ENCODE data around the gene RER1. TPM values are rescaled to one million over a fixed set of nuclear protein-coding genes. Genes with fewer than 3 reads are reported as not detected.
A peak's percentile ranks its signal among the peaks of the same experiment; 100 is the strongest.
"Not testable (repeated sequence)": the region's sequence is repeated elsewhere in the genome, so short reads cannot be mapped to it uniquely, and the experiment has no call there.

Gene RER1
- total and polyA plus RNA-seq, 3 experiments from 2014 or later: 166 to 222 (median 214) TPM

DNA sequence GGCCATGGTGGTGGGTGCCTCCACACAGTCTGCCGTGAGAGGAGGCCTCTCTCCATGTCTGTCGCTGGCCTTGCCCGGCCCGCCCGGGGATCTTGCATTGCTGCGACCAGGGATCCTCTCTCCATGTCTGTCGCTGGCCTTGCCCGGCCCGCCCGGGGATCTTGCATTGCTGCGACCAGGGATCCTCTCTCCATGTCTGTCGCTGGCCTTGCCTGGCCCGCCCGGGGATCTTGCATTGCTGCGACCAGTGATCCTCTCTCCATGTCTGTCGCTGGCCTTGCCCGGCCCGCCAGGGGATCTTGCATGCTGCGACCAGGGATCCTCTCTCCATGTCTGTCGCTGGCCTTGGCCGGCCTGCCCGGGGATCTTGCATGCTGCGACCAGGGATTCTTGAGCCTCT is 48.7 kb downstream of the RER1 start:
- H3K4me3 ChIP-seq (ENCODE audit: low read length); H3K9me3 Mint-ChIP-seq; H3K36me3 Mint-ChIP-seq; CTCF ChIA-PET; H3K4me1 Mint-ChIP-seq; H3K4me1 ChIP-seq (ENCODE audit: insufficient read depth, low read length); H3K27ac Mint-ChIP-seq; H3K27ac ChIP-seq (ENCODE audit: low read depth, low read length); POLR2A ChIA-PET; H3K36me3 ChIP-seq (ENCODE audit: insufficient read depth, low read length); H3K4me3 Mint-ChIP-seq; H3K9me3 ChIP-seq (ENCODE audit: low read length); DNase-seq: not testable (repeated sequence)
- peaks cover 8 to 13% of the 10 kb centered on the region in 2 donors for H3K27me3 Mint-ChIP-seq
- H3K27me3 ChIP-seq (ENCODE audit: insufficient read depth, low read length, poor library complexity, severe bottlenecking): peaks cover 18% of the 10 kb centered on the region

- peaks cover 0 to 5% (median 0%) of the 10 kb centered on the region in 3 donors for H3K4me1 Mint-ChIP-seq
- no peaks in the 10 kb centered on the region for H3K9me3 ChIP-seq (ENCODE audit: low read length)
- CTCF ChIA-PET: interaction anchor here (1.1 kb wide), 2 partner anchors 34 to 106 kb away, joined by 3 read pairs; partner anchors contain the start of gene PLCH2
- no peaks in the 10 kb centered on the region for H3K36me3 ChIP-seq (ENCODE audit: insufficient read depth, low read length)
- POLR2A ChIA-PET: no interaction called here
- H3K27me3 Mint-ChIP-seq: peaks cover 8 to 13% of the 10 kb centered on the region in 2 donors
- H3K27me3 ChIP-seq (ENCODE audit: insufficient read depth, low read length, poor library complexity, severe bottlenecking): peaks cover 18% of the 10 kb centered on the region
- H3K27ac Mint-ChIP-seq: no peak overlapping the region
- H3K27ac ChIP-seq (ENCODE audit: low read depth, low read length): no peak overlapping the region
- H3K4me3 ChIP-seq (ENCODE audit: low read length): no peak overlapping the region
- H3K4me3 Mint-ChIP-seq: no peak overlapping the region
- H3K36me3 Mint-ChIP-seq: no peaks in the 10 kb centered on the region
- H3K4me1 ChIP-seq (ENCODE audit: insufficient read depth, low read length): no peaks in the 10 kb centered on the region
- DNase-seq: no peak
- H3K9me3 Mint-ChIP-seq: no peaks in the 10 kb centered on the region
Measured at GRCh38 chr1:2441746-2442145, 50.1 kb downstream of the RER1 start.

DNA sequence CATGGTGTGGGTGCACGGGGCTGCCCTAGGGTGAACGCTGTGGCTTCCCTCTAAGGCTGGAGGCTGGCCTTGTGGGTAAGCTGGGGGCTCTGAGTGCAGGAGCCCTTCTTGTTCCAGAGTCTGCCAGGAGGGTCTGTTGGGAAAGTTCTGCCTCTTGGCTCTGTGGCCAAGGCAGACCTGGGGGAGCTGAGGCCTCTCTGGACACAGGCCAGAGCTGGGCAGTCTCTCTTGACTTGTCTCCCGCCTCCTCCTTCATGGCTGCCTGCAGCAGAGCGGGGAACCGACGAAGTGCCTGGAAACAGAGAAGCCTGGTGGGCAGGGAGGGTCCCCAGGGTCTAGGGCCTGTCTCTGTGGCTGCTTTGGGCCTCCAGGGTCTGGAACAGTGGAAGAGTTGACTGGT is 51.0 kb downstream of the RER1 start:
- H3K4me3 ChIP-seq (ENCODE audit: low read length): no peak overlapping the region
- peaks cover 0 to 2% (median 0%) of the 10 kb centered on the region in 3 donors for H3K4me1 Mint-ChIP-seq
- H3K27ac ChIP-seq (ENCODE audit: low read depth, low read length): no peak overlapping the region
- no peaks in the 10 kb centered on the region for H3K36me3 ChIP-seq (ENCODE audit: insufficient read depth, low read length)
- CTCF ChIA-PET: interaction anchor here (1.1 kb wide), 2 partner anchors 27 to 105 kb away, joined by 3 to 5 read pairs; no protein-coding TSS in a partner anchor
- DNase-seq: no peak
- POLR2A ChIA-PET: no interaction called here
- no peaks in the 10 kb centered on the region for H3K4me1 ChIP-seq (ENCODE audit: insufficient read depth, low read length)
- peaks cover 6 to 13% of the 10 kb centered on the region in 2 donors for H3K27me3 Mint-ChIP-seq
- H3K27me3 ChIP-seq (ENCODE audit: insufficient read depth, low read length, poor library complexity, severe bottlenecking): peaks cover 18% of the 10 kb centered on the region
- H3K36me3 Mint-ChIP-seq: no peaks in the 10 kb centered on the region
- peak overlapping the region in 2 of 7 donors; percentile 28 to 56 for H3K4me3 Mint-ChIP-seq
- H3K27ac Mint-ChIP-seq: no peak overlapping the region
- no peaks in the 10 kb centered on the region for H3K9me3 Mint-ChIP-seq
- no peaks in the 10 kb centered on the region for H3K9me3 ChIP-seq (ENCODE audit: low read length)

GRCh38 chr1:2443277-2444137 is 51.9 kb downstream of the RER1 start:
- H3K4me3 Mint-ChIP-seq: peak overlapping the region in 1 of 7 donors; percentile 56
- CTCF ChIA-PET: interaction anchor here (1.1 kb wide), 1 partner anchor 28 kb away, joined by 5 read pairs; no protein-coding TSS in a partner anchor
- DNase-seq: peak in 2 of 5 donors; percentile 20 to 24

GRCh38 chr1:2444138-2444591 is 52.5 kb downstream of the RER1 start:
- POLR2A ChIA-PET: no interaction called here
- no peaks in the 10 kb centered on the region for H3K9me3 ChIP-seq (ENCODE audit: low read length)
- CTCF ChIA-PET: no interaction called here
- H3K27ac Mint-ChIP-seq: no peak overlapping the region
- peaks cover 18% of the 10 kb centered on the region for H3K27me3 ChIP-seq (ENCODE audit: insufficient read depth, low read length, poor library complexity, severe bottlenecking)
- DNase-seq: no peak
- no peak overlapping the region for H3K27ac ChIP-seq (ENCODE audit: low read depth, low read length)
- no peaks in the 10 kb centered on the region for H3K36me3 Mint-ChIP-seq
- H3K4me3 Mint-ChIP-seq: peak overlapping the region in 1 of 7 donors; percentile 56
- H3K9me3 Mint-ChIP-seq: no peaks in the 10 kb centered on the region
- no peak overlapping the region for H3K4me3 ChIP-seq (ENCODE audit: low read length)
- peaks cover 6 to 13% of the 10 kb centered on the region in 2 donors for H3K27me3 Mint-ChIP-seq
- H3K4me1 Mint-ChIP-seq: peaks cover 0 to 2% (median 0%) of the 10 kb centered on the region in 3 donors
- H3K4me1 ChIP-seq (ENCODE audit: insufficient read depth, low read length): no peaks in the 10 kb centered on the region
- H3K36me3 ChIP-seq (ENCODE audit: insufficient read depth, low read length): no peaks in the 10 kb centered on the region

More at GRCh38 chr1:2443277-2444137, 51.9 kb downstream of the RER1 start:
- no peaks in the 10 kb centered on the region for H3K36me3 Mint-ChIP-seq
- no peaks in the 10 kb centered on the region for H3K9me3 Mint-ChIP-seq
- no peaks in the 10 kb centered on the region for H3K36me3 ChIP-seq (ENCODE audit: insufficient read depth, low read length)
- H3K27me3 ChIP-seq (ENCODE audit: insufficient read depth, low read length, poor library complexity, severe bottlenecking): peaks cover 18% of the 10 kb centered on the region
- H3K27ac ChIP-seq (ENCODE audit: low read depth, low read length): no peak overlapping the region
- peaks cover 6 to 13% of the 10 kb centered on the region in 2 donors for H3K27me3 Mint-ChIP-seq
- H3K4me3 ChIP-seq (ENCODE audit: low read length): no peak overlapping the region
- no peak overlapping the region for H3K27ac Mint-ChIP-seq
- no peaks in the 10 kb centered on the region for H3K4me1 ChIP-seq (ENCODE audit: insufficient read depth, low read length)
- H3K9me3 ChIP-seq (ENCODE audit: low read length): no peaks in the 10 kb centered on the region
- H3K4me1 Mint-ChIP-seq: peaks cover 0 to 2% (median 0%) of the 10 kb centered on the region in 3 donors
- POLR2A ChIA-PET: no interaction called here

DNA sequence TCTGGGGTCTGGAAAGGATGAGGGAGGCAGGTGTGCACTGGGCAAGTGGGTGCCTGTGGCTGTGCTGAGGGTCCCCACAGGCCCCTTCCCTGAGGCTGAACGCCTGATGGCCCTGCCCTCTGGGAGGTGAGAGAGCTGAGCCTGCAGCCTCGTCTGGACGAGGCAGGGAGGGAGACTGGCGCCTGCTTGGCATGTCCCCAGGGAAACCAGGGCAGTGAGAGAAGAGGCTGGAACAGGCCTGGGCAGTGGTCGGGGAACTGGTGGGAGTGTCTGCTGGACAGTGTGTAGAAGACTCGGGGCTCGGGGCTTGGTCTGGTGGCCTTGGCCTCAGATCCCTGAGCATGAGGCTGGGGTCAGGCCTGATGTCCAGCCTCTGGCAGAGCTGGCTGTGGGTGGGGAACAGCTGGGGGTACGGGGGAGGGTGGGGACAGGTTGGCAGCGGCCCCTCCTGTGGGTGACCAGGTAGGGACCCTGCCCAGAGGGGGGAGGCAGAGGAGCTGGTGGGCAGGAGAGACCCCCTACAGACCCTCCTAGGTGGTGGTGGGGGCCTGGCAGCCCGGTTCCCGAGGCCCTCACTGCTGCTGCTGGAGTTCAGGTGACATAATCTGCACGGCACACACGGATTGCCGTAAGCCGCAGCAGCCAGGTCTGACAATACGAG is 53.7 kb downstream of the RER1 start:
- CTCF ChIA-PET: no interaction called here
- Histone ChIP-seq H3K27ac (ENCODE audit: low read depth, low read length) (no peak overlapping the region), H3K27me3 (ENCODE audit: insufficient read depth, low read length, poor library complexity, severe bottlenecking) (peaks cover 18% of the 10 kb centered on the region), H3K9me3 (ENCODE audit: low read length) (no peaks in the 10 kb centered on the region), H3K4me1 (ENCODE audit: insufficient read depth, low read length) (no peaks in the 10 kb centered on the region), H3K4me3 (ENCODE audit: low read length) (no peak overlapping the region), H3K36me3 (ENCODE audit: insufficient read depth, low read length) (no peaks in the 10 kb centered on the region)
- peak overlapping the region in 1 of 8 donors; percentile 33 for H3K27ac Mint-ChIP-seq
- no peaks in the 10 kb centered on the region for H3K9me3 Mint-ChIP-seq
- H3K4me3 Mint-ChIP-seq: no peak overlapping the region
- POLR2A ChIA-PET: no interaction called here
- H3K36me3 Mint-ChIP-seq: no peaks in the 10 kb centered on the region
- DNase-seq: no peak
- H3K27me3 Mint-ChIP-seq: peaks cover 6 to 13% of the 10 kb centered on the region in 2 donors
- peaks cover 0 to 2% (median 0%) of the 10 kb centered on the region in 3 donors for H3K4me1 Mint-ChIP-seq

GRCh38 chr1:2445823-2446215 is 54.2 kb downstream of the RER1 start:
- ChIA-PET POLR2A (no interaction called here), CTCF (no interaction called here)
- no peaks in the 10 kb centered on the region for H3K4me1 ChIP-seq (ENCODE audit: insufficient read depth, low read length)
- H3K36me3 Mint-ChIP-seq: no peaks in the 10 kb centered on the region
- H3K4me3 ChIP-seq (ENCODE audit: low read length): no peak overlapping the region
- peaks cover 18% of the 10 kb centered on the region for H3K27me3 ChIP-seq (ENCODE audit: insufficient read depth, low read length, poor library complexity, severe bottlenecking)
- no peak overlapping the region for H3K4me3 Mint-ChIP-seq
- peaks cover 0 to 2% (median 0%) of the 10 kb centered on the region in 3 donors for H3K4me1 Mint-ChIP-seq
- H3K9me3 ChIP-seq (ENCODE audit: low read length): no peaks in the 10 kb centered on the region
- no peak overlapping the region for H3K27ac Mint-ChIP-seq
- H3K36me3 ChIP-seq (ENCODE audit: insufficient read depth, low read length): no peaks in the 10 kb centered on the region
- H3K9me3 Mint-ChIP-seq: no peaks in the 10 kb centered on the region
- H3K27me3 Mint-ChIP-seq: peaks cover 6 to 13% of the 10 kb centered on the region in 2 donors
- no peak overlapping the region for H3K27ac ChIP-seq (ENCODE audit: low read depth, low read length)
- no peak for DNase-seq

DNA sequence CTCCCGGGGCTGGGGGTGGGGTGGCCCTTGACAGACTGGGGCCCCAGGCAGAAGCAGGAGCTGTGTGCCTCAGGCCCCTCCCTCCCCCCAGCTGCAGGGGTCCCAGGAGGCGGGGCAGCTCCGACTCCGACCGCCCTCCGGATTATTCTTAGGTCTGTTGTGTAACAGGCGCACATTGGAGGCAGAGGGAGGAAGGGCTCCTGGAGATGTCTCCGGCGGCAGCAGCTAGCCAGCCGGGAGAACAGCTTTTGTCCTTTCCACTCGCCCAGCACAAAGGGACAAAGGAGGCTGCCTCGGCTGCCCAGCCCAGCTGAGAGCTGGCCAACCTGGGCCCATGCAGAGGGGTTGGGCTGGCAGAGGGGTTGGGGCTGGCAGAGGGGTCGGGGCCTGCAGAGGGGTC is 54.8 kb downstream of the RER1 start:
- H3K27ac Mint-ChIP-seq: no peak overlapping the region
- H3K27me3 ChIP-seq (ENCODE audit: insufficient read depth, low read length, poor library complexity, severe bottlenecking): peaks cover 18% of the 10 kb centered on the region
- no peaks in the 10 kb centered on the region for H3K4me1 ChIP-seq (ENCODE audit: insufficient read depth, low read length)
- H3K9me3 Mint-ChIP-seq: no peaks in the 10 kb centered on the region
- peaks cover 6 to 13% of the 10 kb centered on the region in 2 donors for H3K27me3 Mint-ChIP-seq
- no peaks in the 10 kb centered on the region for H3K36me3 Mint-ChIP-seq
- no peak overlapping the region for H3K4me3 ChIP-seq (ENCODE audit: low read length)
- CTCF ChIA-PET: no interaction called here
- POLR2A ChIA-PET: no interaction called here
- no peak for DNase-seq
- H3K36me3 ChIP-seq (ENCODE audit: insufficient read depth, low read length): no peaks in the 10 kb centered on the region
- no peak overlapping the region for H3K4me3 Mint-ChIP-seq
- H3K9me3 ChIP-seq (ENCODE audit: low read length): no peaks in the 10 kb centered on the region
- peaks cover 0 to 2% (median 0%) of the 10 kb centered on the region in 3 donors for H3K4me1 Mint-ChIP-seq
- H3K27ac ChIP-seq (ENCODE audit: low read depth, low read length): no peak overlapping the region

Measured in CD8-positive, alpha-beta memory T cell (primary cell).